ENCODE data around the gene FDXR.

GRCh38 chr17:74846621-74847020, 26.2 kb downstream of the FDXR start:
- TF ChIP-seq CTCF (IDR thresholded peaks at IDR 0.05 in 4 of 5, conservative IDR thresholded peaks at IDR 0.05 in 1 of 5): no peak
- no peak for TF ChIP-seq POLR2A (IDR thresholded peaks at IDR 0.05)

Data from gastrocnemius medialis (tissue), 4 donors.